GM10266 (cell line): ENCODE data around the gene ANP32D.
"Not testable (repeated sequence)": the region's sequence is repeated elsewhere in the genome, so short reads cannot be mapped to it uniquely, and the experiment has no call there.

Experiments used
- DNase-seq: peaks from one replicate; pipeline ENCODE4 v3.0.0; 2012; ENCODE audit errors: extremely low spot score
- CTCF ChIP-seq: IDR thresholded peaks from 2 replicates; pipeline ENCODE4 v1.5.1; 2012; ENCODE audit warnings: mild to moderate bottlenecking, low read depth; ENCODE audit not compliant: control insufficient read depth, insufficient read depth; ENCODE audit errors: missing control alignments

The ANP32D gene

DNA sequence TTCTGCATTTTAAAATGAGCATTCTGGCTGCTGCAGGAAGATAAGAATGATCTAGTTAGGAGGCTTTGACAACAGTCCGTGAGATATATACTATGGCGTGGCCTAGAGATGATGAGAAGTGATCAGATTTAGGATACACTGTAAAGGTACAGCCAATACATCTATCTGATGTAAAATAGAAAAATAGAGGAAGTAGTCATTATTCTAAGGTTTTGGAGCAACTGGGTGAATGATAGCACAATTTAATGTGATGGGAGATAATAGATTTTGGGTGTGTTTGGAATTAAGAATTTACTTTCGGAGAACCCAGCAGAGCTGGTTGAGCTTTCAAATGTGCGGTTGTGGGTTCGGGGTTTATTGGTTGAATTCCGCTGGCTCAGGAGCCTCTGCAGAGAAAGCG, at the start of gene ANP32D:
Gene ANP32D, plus strand, starts transcription at position 301 of the 400 bp plus-strand sequence. CDS start 106 bp downstream, outside the sequence.
- no peak for DNase-seq
- TF ChIP-seq CTCF, result no peak

GRCh38 chr12:48423171-48423570, 49.2 kb upstream of the ANP32D start:
- no peak for DNase-seq
- no peak for TF ChIP-seq CTCF

- no peak for TF ChIP-seq CTCF
These were observed 47.7 kb upstream of the ANP32D start for GRCh38 chr12:48424644-48425043.

GRCh38 chr12:48434016-48434415, 38.3 kb upstream of the ANP32D start:
- not testable (repeated sequence) for DNase-seq

More at GRCh38 chr12:48424644-48425043, 47.7 kb upstream of the ANP32D start:
- DNase-seq, result no peak

- no peak for DNase-seq
These were observed 31.3 kb upstream of the ANP32D start for GRCh38 chr12:48441069-48441468.

DNA sequence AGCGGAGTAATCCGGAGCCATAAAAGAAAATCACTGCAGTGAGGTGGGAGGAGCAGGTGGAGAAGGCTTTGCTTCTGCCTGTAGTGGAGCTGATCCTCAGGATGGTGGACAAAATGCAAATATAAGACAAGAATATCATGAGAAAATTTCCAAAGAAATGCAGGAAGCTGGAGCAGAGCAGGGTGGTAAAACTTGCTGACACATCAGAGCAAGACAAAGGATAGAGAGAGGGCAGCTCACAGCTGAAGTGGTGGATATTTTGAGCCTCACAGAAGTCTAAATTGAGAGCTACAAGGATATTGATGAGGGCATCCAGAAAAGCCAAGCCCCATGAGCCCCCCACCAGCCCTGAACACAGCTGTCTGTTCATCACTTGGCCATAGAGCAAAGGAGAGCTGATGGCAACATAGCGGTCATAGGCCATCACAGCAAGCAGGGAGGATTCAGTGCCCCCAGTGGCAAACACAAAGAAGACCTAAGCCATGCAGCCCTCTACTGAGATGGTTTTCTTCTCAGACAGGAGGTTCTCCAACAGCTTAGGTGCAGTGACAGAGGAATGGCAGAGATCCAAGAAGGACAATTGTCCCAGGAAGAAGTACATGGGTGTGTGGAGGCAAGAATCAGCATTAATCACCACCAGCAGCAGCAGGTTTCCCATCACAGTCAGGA, 30.0 kb upstream of the ANP32D start:
- DNase-seq, result no peak

More at GRCh38 chr12:48441069-48441468, 31.3 kb upstream of the ANP32D start:
- no peak for TF ChIP-seq CTCF

DNA sequence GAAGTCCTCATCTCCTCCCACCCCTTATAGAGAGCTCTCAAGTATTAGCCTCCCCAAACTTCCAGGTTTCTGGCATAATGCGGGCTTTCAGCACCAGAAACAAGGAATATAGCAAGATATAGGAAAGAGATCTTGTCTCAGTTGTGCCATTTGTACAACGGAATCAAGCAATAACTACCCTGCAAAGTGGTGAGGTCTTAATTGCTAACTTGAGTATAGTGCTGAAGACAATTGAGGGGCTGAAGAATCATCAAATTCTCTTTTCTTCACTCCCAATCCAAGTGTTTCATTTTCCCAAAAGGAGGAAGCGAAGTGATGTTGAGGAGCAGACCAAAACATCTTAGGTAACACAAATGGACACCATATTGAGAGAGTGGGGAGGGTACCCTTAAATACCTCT, 26.8 kb upstream of the ANP32D start:
- no peak for TF ChIP-seq CTCF
- DNase-seq, result no peak

More for the DNA sequence above, 30.0 kb upstream of the ANP32D start:
- TF ChIP-seq CTCF, result peak; percentile 18
